ENCODE measurements around the gene MTMR2.

Gene MTMR2

DNA sequence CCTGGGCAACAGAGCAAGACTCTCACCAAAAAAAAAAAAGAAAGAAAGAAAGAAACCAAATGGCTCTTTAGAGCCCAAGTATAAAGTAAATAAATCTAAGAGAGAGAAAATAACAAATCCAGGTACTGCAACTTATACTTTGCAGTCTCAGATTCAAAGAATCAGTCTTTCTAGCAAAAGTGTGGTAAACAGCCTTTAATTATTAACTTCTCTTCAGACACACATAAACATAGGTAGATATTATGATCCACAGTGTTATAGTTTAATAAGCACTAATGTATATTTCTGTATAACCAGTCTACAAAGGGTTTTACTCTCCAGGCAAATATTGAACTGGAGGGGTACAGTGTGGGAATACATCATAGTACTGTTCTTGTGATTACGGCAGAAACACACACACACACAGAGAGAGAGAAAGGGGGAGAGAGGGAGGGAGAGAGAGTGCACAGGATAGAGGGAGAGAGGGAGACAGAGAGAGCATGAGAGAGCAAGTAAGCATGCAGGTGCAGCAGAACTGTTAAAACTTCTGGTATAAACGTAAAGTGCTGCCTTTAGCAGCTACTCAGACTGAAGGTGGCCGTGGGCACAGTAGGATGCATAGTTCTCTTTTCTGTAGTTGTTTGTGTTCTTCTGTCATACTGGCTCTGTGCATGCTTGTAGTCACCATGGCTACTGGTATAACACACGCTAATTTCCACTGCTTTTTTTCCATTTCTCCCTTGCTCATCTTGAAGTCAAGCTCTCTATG lies 32.3 kb downstream of the MTMR2 start:
- no peak overlapping the region for H3K4me3 ChIP-seq (ENCODE audit: low read depth, low read length)
- DNase-seq (ENCODE audit: low read depth): no peak
- TF ChIP-seq, protein P1, sequence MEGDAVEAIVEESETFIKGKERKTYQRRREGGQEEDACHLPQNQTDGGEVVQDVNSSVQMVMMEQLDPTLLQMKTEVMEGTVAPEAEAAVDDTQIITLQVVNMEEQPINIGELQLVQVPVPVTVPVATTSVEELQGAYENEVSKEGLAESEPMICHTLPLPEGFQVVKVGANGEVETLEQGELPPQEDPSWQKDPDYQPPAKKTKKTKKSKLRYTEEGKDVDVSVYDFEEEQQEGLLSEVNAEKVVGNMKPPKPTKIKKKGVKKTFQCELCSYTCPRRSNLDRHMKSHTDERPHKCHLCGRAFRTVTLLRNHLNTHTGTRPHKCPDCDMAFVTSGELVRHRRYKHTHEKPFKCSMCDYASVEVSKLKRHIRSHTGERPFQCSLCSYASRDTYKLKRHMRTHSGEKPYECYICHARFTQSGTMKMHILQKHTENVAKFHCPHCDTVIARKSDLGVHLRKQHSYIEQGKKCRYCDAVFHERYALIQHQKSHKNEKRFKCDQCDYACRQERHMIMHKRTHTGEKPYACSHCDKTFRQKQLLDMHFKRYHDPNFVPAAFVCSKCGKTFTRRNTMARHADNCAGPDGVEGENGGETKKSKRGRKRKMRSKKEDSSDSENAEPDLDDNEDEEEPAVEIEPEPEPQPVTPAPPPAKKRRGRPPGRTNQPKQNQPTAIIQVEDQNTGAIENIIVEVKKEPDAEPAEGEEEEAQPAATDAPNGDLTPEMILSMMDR (IDR thresholded peaks at IDR 0.05; ENCODE audit: control insufficient read depth, extremely low read depth, insufficient read depth): no peak

DNA sequence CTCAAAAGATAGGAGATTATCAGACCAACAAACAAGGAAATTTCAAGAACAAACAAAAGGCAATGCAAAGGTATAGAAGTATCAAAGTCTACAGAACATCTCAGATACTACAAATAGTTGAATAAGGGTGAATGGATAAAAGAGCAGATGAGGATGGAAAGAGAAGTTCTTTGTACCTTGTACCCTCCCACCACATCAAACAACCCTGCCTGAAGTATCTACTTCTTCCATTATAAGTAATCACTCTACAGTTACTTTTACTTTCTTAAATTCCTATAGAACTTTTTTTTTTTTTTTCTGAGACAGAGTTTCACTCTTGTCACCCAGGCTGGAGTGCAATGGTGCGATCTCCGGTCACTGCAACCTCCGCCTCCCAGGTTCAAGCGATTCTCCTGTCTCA lies 35.1 kb downstream of the MTMR2 start:
- DNase-seq (ENCODE audit: low read depth): no peak
- TF ChIP-seq, protein P1 (IDR thresholded peaks at IDR 0.05; ENCODE audit: control insufficient read depth, extremely low read depth, insufficient read depth): no peak
- no peak overlapping the region for H3K4me3 ChIP-seq (ENCODE audit: low read depth, low read length)

DNA sequence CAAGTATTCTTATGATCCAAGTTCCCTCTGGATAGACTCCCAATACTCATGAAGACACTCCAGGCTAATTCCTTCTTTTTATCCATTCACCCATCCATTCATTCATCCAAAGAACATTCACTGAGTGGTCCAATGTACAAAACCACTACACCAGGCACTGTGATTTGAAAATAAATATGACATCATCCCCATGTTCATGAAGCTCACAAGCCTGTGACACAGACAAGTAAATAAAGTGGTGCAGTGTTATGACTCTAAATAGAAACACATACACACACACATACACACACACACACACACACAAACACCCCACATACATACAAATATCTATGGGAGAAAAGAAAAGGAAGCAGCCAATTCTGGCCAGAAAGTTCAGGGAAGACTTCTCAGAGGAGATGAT lies 35.5 kb downstream of the MTMR2 start:
- TF ChIP-seq, protein P1 (IDR thresholded peaks at IDR 0.05; ENCODE audit: control insufficient read depth, extremely low read depth, insufficient read depth): no peak
- DNase-seq (ENCODE audit: low read depth): no peak
- H3K4me3 ChIP-seq (ENCODE audit: low read depth, low read length): no peak overlapping the region

DNA sequence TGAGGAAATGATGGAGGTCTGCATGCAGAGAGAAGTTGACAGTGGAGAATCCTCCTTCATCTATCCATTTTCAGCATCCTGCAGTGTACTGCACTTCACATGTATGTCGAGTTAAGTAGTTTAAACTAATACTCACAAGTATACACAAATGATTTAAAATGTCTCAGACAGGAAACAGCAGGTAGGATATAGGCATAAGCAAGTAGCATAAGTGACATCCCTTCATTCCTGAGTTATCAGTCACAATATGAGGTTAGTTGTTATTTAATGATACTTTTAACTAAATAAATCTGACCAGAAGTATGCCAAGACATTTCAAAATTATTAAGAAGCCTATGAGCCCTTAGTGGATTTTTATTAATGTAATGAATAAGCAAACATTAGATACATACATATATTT lies 37.4 kb downstream of the MTMR2 start:
- DNase-seq (ENCODE audit: low read depth): no peak
- TF ChIP-seq, protein P1 (IDR thresholded peaks at IDR 0.05; ENCODE audit: control insufficient read depth, extremely low read depth, insufficient read depth): no peak

DNA sequence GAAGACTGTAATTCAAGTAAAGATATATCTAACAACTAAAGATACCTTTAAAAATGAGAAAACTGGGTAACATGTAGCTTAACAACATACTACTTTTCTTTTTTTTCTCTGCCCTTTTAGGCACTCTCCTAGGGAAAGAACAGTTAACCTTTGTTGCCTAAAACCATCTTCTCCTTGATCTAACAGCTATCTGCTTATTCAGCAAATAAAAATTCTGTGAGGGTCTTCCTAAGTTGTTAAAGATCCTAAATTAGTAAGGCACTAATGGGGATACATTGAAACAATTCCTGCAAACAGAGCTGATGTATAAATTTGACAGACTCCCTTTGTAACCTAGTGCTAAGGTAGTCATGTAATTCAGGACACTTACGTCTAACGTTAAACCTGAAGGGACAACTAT lies 39.1 kb downstream of the MTMR2 start:
- TF ChIP-seq, protein P1 (IDR thresholded peaks at IDR 0.05; ENCODE audit: control insufficient read depth, extremely low read depth, insufficient read depth): no peak
- no peak for DNase-seq (ENCODE audit: low read depth)

More for the DNA sequence above, 37.4 kb downstream of the MTMR2 start:
- no peak overlapping the region for H3K4me3 ChIP-seq (ENCODE audit: low read depth, low read length)

DNA sequence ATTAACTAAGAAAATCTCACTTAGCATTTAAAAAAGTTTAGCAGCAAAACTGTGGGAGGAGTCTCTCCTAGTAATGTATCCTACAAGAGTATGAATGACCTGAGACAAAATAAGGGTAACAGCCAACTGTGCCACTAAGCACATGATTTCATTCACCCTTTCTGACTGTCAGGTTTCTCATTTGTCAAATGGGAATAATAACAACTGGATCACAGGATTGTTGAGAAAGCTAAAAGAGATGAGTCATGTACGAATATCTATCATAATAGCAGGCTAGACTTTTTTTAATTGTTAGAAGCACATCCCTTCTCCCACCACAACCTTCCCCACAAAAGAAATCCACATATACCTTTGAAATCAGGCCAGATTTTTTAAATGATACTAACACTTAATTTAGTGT lies 39.5 kb downstream of the MTMR2 start:
- no peak for DNase-seq (ENCODE audit: low read depth)
- TF ChIP-seq, protein P1 (IDR thresholded peaks at IDR 0.05; ENCODE audit: control insufficient read depth, extremely low read depth, insufficient read depth): no peak
- no peak overlapping the region for H3K4me3 ChIP-seq (ENCODE audit: low read depth, low read length)

More for the DNA sequence above, 39.1 kb downstream of the MTMR2 start:
- H3K4me3 ChIP-seq (ENCODE audit: low read depth, low read length): no peak overlapping the region

DNA sequence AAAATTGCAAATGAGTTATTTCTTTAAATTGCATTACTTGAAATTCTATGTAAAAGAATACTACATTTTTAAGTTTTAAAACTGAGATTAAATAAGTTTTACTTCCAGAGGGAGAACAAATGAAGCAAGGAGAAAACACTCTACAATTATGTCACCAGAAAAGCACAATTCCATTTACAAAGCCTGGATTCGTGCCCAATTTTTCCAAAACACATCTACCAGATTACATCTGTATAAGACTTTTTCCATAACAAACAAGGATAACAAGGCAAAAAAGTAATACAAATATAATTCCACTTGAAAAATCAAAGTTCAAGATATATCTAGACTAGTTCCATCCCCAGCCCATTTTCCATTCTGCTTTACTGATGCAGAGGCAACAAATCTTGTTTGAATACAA lies 40.5 kb downstream of the MTMR2 start:
- DNase-seq (ENCODE audit: low read depth): no peak
- H3K4me3 ChIP-seq (ENCODE audit: low read depth, low read length): no peak overlapping the region
- TF ChIP-seq, protein P1 (IDR thresholded peaks at IDR 0.05; ENCODE audit: control insufficient read depth, extremely low read depth, insufficient read depth): no peak
